Activated CD4-positive, alpha-beta T cell treated with anti-CD3 and anti-CD28 coated beads for 4 hours (primary cell): Measurements from ENCODE around the gene KANSL1L.
"Not testable (repeated sequence)": the region's sequence is repeated elsewhere in the genome, so short reads cannot be mapped to it uniquely, and the experiment has no call there.

Experiments used
- DNase-seq, 2 donors: peaks; one replicate each; pipeline ENCODE4 v3.0.0-alpha.2; 2020

Gene KANSL1L, protein sequence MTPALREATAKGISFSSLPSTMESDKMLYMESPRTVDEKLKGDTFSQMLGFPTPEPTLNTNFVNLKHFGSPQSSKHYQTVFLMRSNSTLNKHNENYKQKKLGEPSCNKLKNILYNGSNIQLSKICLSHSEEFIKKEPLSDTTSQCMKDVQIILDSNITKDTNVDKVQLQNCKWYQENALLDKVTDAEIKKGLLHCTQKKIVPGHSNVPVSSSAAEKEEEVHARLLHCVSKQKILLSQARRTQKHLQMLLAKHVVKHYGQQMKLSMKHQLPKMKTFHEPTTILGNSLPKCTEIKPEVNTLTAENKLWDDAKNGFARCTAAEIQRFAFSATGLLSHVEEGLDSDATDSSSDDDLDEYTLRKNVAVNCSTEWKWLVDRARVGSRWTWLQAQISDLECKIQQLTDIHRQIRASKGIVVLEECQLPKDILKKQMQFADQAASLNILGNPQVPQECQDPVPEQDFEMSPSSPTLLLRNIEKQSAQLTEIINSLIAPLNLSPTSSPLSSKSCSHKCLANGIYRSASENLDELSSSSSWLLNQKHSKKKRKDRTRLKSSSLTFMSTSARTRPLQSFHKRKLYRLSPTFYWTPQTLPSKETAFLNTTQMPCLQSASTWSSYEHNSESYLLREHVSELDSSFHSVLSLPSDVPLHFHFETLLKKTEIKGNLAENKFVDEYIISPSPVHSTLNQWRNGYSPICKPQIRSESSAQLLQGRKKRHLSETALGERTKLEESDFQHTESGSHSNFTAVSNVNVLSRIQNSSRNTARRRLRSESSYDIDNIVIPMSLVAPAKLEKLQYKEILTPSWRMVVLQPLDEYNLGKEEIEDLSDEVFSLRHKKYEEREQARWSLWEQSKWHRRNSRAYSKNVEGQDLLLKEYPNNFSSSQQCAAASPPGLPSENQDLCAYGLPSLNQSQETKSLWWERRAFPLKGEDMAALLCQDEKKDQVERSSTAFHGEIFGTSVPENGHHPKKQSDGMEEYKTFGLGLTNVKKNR

DNA sequence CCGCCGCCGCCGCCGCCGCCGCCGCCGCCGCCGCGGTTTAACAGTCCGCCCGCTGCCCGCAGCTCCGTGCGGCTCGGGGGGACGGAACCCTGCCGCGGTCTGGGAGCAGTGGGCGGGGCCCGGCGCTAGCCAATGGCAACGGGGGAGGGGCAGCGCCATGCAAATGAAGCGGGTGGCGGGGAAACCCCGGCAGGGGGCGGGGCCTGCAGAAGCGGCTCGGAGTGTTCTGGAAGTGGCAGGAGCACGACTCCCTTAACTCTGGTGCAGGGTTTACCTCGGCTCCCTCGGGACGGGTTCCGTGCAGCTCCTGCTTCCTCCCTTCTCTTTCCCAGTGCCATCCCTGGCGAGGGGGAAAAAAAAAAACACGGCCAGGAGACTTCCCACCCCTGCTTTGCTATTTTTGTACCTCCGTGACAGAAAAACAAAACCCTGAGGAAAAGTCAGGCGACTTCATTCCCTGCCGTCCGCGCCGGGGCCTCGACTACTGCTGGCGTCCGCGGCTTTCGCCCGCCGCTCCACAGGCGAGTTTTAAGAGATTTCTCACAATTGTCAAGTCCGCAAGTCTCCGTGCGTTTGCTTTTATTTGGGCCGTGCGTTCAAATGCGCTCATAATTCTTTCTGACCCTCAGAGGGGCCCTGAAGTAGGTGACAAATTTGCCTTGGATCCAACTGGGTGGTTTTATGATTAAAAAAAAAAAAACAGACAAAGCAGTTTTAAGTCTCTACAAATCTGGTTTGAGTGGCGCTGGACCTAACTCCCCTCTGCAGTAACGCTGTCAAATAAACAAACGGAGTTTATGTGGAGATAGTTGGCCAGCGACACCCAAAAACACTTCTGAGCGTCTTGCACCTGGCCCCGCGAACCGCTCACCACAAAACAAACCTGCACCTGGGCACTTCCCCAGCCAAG, at the start of gene KANSL1L:
TSS of gene KANSL1L (minus strand) at position 101 of the 910 bp plus-strand sequence. CDS start 16,827 bp downstream, outside the sequence.
- peak; percentile 96 to 97 for DNase-seq

DNA sequence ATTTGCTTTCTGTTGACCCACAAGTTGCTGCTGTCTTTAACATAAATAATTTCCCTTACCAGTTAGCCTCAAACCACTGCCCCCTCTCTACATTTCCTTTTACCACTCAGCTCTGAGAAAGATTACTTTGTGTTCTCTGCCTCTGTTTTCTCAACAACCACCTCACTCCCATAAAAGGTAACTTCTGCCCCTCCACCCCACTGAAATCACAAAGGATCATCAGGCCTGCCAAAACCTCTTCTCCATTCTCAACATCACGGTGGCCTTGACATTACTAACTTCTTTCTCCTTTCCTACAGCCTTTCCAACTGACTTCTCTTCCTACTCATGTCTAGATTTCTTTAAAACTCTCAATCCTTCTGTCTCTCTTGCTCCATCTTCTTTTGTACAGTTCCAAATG, 43.9 kb upstream of the KANSL1L start:
- DNase-seq, result no peak

DNA sequence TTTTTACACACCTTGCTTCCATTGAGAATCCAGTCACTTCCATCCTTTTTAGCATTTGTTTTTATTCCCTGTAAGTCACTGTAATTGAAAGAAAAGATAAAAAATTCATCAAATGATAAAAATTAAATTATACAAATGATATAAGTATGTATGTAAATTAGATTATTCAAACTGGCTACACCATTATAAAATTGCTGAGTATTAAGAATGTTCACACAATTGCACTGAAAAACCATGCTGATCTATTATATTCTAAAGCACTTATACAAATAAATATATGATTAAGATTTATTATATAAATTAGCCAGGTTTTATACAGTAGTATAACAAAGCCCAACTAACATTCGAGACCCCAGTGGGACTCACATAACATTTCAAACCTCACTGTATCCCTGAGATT, 39.0 kb upstream of the KANSL1L start:
- no peak for DNase-seq

DNA sequence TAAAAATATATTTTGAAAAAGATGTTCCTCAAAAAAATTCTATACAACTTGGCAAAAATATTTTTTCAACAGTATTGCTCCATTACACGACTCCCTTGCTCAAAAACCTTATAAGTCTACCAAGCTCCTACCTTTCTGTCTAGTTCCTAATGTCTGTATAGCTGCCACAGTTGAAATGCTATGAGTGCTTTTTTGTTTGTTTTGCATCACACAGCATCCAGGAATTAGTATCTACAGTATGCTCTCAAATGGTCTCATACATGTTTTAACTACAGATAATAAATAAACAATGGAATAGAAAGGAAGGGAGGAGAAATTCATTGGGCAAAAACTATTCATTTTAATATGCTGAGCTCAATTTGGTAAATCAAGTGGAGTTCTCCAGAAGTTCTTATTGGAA, 36.7 kb upstream of the KANSL1L start:
- no peak for DNase-seq

DNA sequence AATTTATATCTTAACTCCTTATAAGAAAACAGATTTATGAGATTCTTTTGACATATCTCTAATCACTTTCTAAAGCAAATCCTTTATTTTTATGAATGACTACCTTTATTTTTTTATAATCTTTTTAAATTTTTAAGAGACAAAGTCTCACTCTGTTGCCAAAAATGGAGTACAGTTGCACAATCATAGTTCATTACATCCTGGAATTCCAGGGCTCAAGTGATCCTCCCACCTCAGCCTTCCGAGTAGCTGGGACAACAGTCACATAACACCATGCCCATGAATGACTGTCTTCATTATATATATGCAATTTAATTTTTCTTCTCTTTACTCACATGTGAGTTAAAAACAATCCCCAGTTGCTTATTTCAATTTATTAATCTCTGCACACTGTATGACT, 32.3 kb upstream of the KANSL1L start:
- DNase-seq, result no peak

DNA sequence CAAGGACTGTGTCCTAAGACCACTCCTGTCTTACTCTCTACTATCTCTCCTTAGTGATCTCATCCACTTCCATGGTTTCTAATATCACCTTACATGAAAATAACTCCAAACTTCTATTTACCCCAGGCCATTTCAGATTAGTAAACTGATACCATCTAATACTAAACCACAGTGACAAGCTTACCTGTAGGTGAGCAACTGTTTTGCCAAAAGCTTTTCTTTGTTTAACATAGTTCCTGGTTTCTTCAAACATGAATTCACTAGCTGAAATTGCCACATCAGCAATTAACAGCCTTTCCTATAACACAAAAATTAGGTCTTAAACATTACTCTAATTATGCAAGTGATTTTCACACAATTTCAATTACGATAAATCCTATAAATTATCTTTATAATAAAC, 31.9 kb upstream of the KANSL1L start:
- DNase-seq, result no peak

DNA sequence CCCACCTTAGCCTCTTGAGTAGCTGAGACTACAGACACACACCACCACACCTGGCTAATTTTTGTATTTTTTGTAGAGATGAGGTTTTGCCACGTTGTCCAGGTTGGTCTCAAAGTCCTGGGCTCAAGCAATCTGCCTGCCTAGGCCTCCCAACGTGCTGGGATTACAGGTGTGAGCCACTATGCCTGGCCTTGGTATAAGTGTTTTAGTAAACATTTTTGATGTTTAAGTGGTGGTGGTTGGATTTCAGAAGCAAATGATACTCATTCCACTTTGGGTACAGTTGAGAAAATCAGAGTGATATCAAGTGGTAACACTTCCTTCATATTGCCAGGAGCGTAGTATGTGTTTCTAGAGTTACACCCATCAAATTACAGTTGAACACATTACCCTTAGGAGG, 28.6 kb upstream of the KANSL1L start:
- no peak for DNase-seq

DNA sequence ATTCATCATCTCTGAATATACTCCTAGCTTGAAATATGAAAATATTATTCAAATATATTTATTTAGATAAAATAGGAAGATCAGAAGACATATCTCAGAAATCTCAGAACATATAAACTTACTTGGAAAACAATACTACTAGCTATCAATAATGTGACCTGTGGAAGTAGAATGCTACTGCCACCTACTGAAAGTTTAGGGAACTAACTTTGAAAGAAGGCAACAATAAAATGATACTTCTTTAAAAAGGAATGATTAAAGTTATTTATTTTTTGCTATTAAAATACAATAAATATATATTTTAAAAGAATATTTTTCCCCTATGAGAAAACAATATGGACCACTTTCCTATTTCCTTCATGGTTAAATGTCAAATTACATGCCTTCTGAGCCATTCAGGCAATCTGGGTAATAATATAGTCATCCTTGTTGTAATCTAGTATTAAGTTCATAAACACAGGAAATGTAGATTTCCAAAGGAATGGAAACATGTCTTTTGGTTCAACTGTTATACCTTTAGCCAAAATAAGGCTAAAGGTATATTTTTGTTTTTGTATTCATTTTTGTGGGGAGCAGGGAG, 28.1 kb upstream of the KANSL1L start:
- no peak for DNase-seq

DNA sequence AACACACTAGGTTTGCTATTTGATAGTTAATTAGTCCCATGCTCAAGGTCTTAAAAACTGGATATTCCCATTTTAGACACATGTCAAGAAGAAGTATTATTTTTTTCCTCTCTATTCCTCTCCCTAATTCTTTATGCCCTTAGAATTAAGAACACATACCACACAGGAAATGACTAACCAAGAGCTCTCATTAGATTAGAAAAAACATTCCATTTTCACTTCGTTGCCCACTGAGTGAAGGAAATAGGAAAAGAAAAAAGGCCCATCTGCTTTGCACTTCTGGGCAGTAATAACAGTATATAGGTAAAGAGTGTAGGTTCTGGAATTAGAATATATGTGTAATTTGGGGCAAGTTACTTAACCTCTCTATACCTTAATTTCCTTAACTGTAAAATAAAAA, 27.1 kb upstream of the KANSL1L start:
- no peak for DNase-seq

DNA sequence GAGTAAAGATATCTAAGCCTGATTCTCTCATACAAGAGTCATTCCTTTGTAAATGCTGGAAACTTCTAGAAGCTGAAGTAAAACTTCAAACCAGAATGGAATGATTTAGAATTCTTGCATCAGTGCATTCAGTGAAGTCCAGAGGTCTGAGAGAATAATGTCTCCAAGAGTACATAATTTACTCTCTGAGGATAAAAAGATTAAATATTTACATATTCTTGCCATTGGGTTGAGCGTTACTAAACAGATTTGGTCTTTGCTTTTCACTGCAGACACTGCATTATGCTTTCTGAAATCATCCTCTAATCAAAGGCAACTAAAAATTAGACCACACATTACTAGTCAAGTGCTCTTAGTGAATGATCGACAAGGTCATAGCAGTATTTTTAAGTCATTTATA, 26.5 kb upstream of the KANSL1L start:
- no peak for DNase-seq

DNA sequence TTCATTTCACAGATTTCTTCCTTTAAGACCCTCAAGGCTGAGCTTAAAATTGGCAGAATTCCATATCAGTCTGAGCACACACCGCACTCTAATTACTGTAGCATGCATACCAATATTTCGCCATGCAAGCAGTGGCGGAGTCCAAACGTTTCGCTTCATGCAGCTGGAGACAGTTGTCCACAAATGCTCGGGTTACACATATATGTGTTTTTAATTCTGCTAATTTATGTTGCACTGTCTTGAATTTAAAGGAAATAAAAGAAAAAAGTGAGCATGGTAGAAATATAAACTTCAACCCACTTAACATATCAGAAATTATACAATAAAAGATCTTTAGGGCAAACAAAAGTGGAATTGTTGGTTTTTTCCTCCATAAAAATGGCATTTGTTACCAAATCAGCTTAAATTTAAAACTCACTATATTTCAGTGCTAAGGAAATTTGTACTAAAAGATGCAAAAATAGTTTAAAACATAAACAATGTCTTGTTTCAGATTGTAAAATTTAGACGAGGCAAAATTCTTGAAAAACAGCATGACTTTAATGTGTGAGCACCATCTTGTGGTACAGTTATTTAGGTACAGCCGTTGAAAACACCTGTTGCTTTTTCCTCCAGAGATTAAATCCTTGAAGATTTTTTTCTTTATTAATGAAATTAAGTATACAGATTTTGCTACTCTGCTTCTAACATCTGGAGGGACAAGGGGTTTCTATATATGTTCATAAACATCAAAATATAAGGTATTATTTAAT, 24.1 kb upstream of the KANSL1L start:
- DNase-seq, result peak in 1 of 2 donors; percentile 8

DNA sequence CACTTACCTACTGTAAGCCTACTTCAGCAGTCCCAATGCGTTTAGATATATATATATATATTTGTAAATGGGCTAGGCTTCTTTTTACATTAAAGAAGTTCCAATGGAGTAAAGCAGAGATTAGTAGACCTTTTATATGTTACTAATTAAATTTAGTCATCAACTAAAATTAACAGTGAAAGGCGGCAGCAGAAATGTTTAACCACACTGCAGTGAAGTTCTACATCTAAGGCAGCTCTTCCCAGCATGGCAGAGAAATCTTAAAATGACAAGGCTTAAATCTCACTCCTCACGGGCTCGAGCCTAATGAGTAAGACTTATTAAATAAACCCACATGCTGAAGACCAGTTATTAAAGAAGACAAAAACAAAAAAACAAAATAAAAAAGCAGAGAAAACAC, 19.1 kb upstream of the KANSL1L start:
- no peak for DNase-seq

DNA sequence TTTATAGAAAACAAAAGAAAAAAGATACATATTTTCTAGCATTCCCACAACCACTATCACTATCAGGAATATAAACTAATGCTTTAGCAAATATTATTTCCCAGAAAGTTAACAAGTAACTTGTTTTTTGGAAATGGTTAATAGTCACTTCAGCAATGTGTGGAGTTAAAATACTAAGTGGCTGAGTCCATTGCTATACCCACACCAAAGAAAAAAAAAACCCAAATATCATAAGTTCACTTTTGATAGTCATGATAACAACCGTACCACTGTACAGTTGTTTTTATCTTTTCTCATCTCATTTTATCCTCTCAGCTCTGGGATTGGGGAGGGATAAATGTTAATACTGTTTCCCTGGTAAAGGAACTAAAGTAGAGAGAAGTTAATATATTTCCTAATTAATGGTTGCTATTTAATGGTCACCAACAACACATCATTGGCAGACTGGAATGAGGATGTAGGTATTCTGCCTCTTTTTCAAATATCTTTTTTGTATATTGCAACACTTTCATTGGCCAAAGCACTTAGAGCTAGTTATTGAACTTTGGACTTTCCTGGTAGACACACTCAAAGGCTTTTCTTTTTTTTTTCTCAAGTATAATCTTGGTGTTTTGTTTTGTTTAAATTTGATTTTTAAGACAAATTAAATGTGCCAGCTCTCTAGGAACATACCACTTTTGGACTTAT, 18.4 kb upstream of the KANSL1L start:
- no peak for DNase-seq

DNA sequence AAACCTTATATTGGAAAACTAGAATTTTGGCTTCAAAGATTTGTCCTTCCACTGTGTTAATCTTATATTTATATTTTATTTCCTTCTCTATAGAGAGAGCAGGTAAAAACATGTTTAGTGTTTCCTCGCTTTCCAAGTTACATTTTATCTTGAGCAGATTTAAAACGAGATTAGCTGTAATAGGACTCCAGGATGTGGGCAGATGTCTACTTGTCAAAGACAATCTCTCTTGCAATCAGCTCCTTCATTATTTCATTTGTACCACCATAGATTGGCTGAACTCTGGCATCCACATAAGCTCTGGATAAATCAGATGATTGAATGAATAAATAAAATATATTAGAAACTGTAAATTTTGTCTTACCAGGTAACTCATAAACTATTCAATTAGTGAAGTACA, 17.5 kb upstream of the KANSL1L start:
- DNase-seq, result no peak

DNA sequence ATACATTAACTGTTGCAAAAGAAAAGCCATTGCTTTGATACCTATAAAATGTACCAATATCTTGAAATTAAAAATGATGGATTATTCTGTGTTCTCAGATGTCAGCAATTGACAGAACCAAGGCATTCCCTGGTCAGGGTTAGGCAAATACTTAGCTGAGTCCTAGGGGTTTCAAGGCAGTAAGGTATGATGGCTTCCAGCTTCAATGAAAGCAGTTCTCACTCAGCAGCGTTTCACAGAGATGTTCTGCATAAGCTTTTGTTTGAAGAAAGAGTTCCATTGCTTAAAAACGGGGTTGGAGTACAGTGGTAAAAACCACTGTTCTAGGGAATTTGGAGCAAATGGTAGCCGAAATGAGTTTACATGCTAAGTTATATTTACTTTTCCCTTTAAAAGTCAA, 17.0 kb upstream of the KANSL1L start:
- no peak for DNase-seq

DNA sequence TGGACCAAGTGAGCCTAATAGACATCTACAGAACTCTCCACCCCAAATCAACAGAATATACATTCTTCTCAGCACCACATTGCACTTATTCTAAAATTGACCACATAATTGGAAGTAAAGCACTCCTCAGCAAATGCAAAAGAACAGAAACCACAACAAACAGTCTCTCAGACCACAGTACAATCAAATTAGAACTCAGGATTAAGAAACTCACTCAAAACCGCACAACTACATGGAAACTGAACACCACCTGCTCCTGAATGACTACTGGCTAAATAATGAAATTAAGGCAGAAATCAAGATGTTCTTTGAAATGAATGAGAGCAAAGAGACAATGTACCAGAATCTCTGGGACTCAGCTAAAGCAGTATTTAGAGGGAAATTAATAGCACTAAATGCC, 12.7 kb upstream of the KANSL1L start:
- DNase-seq, result not testable (repeated sequence)

DNA sequence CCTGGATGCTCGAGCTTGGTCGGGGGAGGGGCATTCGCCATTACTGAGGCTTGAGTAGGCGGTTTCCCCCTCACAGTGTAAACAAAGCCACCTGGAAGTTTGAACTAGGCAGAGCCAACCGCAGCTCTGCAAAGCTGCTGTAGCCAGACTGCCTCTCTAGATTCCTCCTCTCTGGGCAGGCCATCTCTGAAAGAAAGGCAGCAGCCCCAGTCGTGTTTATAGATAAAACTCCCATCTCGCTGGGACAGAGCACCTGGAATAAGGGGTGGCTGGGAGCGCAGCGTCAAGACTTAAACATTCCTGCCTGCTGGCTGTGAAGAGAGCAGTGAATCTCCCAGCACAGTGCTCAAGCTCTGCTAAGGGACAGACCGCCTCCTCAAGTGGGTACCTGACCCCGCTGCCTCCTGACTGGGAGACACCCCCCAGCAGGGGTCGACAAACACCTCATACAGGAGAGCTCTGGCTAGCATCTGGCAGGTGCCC, 10.4 kb upstream of the KANSL1L start:
- not testable (repeated sequence) for DNase-seq

DNA sequence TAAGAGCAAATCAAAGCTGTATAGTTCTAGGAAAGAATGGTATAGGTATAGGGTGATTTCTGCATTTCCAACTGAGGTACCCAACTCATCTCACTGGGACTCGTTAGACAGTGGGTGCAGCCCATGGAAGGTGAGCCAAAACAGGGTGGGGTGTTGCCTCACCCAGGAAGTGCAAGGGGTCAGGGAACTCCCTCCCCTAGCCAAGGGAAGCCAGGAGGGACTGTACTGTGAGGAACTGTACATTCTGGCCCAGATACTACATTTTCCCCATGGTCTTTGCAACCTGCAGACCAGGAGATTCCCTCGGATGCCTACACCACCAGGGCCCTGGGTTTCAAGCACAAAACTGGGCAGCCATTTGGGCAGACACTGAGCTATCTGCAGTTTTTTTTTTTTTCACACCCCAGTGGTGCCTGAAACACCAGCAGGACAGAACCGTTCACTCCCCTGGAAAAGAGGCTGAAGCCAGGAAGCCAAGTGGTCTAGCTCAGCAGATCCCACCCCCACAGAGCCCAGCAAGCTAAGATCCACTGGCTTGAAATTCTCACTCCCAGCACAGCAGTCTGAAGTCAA, 9.9 kb upstream of the KANSL1L start:
- not testable (repeated sequence) for DNase-seq

DNA sequence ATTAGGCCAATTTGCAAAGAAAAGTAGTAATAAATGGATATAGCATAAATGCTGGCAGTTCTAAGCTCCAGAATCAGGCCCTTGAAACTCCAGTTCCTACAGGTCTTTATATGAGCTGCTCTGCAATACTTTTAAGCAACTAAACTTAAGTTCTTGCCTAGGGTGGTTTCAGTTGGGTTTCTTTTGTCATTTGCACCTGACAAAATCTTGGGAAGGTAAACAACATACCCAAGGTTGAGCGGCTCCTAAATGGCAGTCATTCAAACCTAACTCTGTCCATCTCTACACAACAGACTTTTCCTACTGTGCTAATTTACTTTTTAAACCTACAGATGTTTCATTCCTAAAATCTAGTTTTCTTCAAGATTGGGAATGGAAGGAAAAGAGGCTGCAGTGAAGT, 9.3 kb upstream of the KANSL1L start:
- DNase-seq, result no peak

DNA sequence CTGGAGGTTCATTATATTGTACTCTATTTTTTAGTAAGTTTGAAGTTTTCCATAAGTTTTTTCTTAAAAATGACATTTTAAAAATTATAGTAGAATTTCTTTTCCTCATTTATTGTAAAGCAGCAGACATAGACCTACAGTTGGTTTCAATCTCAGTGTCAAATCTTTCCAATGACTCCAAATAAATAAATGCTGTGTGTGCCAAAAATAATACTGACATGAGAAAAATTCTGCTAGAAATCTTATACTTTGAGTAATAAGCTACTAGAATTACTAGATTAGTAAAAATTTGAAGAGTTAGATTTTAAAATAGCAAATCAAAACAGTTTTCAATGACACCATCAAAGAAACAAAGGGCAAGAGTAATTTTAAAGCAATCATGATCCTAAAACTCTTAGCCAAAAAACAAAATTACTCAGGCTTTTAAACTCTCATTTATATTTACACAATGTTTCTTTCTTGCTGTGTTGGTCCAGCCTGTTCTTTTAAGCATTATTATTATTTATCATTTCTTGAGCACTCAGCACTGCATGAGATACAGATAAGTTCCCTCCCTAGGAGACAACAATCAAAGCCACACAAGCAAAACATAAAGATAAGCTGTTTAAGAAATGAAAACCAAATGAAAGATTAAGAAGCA, 8.3 kb upstream of the KANSL1L start:
- no peak for DNase-seq
